ENCODE data around the gene NFATC4.

Gene NFATC4

GRCh38 chr14:24392325-24393091 lies 24.5 kb downstream of the NFATC4 start:
- TF ChIP-seq EZH2 (IDR thresholded peaks at IDR 0.05; ENCODE audit: borderline replicate concordance, low read length) (no peak), CTCF (IDR thresholded peaks at IDR 0.05; ENCODE audit: low read length) (peak; percentile 24; the same call in 1 of the 2 replicates)
- Histone ChIP-seq H3K79me2 (ENCODE audit: insufficient read depth, low read length) (no peaks in the 10 kb centered on the region), H3K9me2 (ENCODE audit: low read depth, low read length) (no peaks in the 10 kb centered on the region), H3K4me2 (ENCODE audit: low read length) (0 out of 2 replicates have a peak overlapping the region, but pooled peaks have one; percentile 31), H3K4me3 (ENCODE audit: low read depth, low read length, poor library complexity, severe bottlenecking) (no peak overlapping the region), H3F3A (ENCODE audit: insufficient read depth, low read length) (no peaks in the 10 kb centered on the region), H2AFZ (ENCODE audit: low read length) (no peak overlapping the region), H3K36me3 (ENCODE audit: insufficient read depth, low read length) (no peaks in the 10 kb centered on the region), H3K27ac (ENCODE audit: low read depth, low read length, poor library complexity, severe bottlenecking) (no peak overlapping the region), H3K9ac (ENCODE audit: low read length) (no peak overlapping the region; the same call in 1 of the 2 replicates), H3K9me3 (ENCODE audit: low read length) (no peaks in the 10 kb centered on the region), H4K20me1 (ENCODE audit: insufficient read depth, low read length) (no peaks in the 10 kb centered on the region), H3K4me1 (ENCODE audit: insufficient read depth, low read length, severe bottlenecking) (peaks cover 35% of the 10 kb centered on the region), H3K27me3 (ENCODE audit: insufficient read depth, low read length) (peaks cover 8% of the 10 kb centered on the region; the same call in 1 of the 2 replicates)

- no peaks in the 10 kb centered on the region for H4K20me1 ChIP-seq (ENCODE audit: insufficient read depth, low read length)
- H3K9ac ChIP-seq (ENCODE audit: low read length) = no peak overlapping the region
- H3K4me1 ChIP-seq (ENCODE audit: insufficient read depth, low read length, severe bottlenecking) = peaks cover 40% of the 10 kb centered on the region
Measured at GRCh38 chr14:24394275-24394674, 26.3 kb downstream of the NFATC4 start.

More at GRCh38 chr14:24394275-24394674, 26.3 kb downstream of the NFATC4 start:
- 0 out of 2 replicates have a peak, but pooled peaks cover under 1% of the 10 kb centered on the region for H3K27me3 ChIP-seq (ENCODE audit: insufficient read depth, low read length)
- H3K9me2 ChIP-seq (ENCODE audit: low read depth, low read length) = no peaks in the 10 kb centered on the region
- no peaks in the 10 kb centered on the region for H3K79me2 ChIP-seq (ENCODE audit: insufficient read depth, low read length)
- H3K4me3 ChIP-seq (ENCODE audit: low read depth, low read length, poor library complexity, severe bottlenecking) = no peak overlapping the region
- no peaks in the 10 kb centered on the region for H3K36me3 ChIP-seq (ENCODE audit: insufficient read depth, low read length)
- H3K4me2 ChIP-seq (ENCODE audit: low read length) = no peak overlapping the region
- H3K27ac ChIP-seq (ENCODE audit: low read depth, low read length, poor library complexity, severe bottlenecking) = no peak overlapping the region
- no peak overlapping the region for H2AFZ ChIP-seq (ENCODE audit: low read length)
- H3K9me3 ChIP-seq (ENCODE audit: low read length) = no peaks in the 10 kb centered on the region
- no peaks in the 10 kb centered on the region for H3F3A ChIP-seq (ENCODE audit: insufficient read depth, low read length)
- TF ChIP-seq EZH2 (IDR thresholded peaks at IDR 0.05; ENCODE audit: borderline replicate concordance, low read length) = no peak
- peak; percentile 15; the same call in 1 of the 2 replicates for TF ChIP-seq CTCF (IDR thresholded peaks at IDR 0.05; ENCODE audit: low read length)
